SHP77 treated with DMSO at 0.1 percent for 48 hours (cell line): Measurements from ENCODE around the gene RHOB.
A peak's percentile ranks its signal among the peaks of the same experiment; 100 is the strongest.

ENCODE experiments used
- DNase-seq: peaks from one replicate; lab custom pipeline; 2025; lab: John Stamatoyannopoulos, UW

Gene RHOB

GRCh38 chr2:20438334-20439192 lies 8.3 kb upstream of the RHOB start:
- peak; percentile 58 for DNase-seq

GRCh38 chr2:20439193-20439475 lies 7.7 kb upstream of the RHOB start:
- no peak for DNase-seq

- no peak for DNase-seq
These were observed 7.4 kb upstream of the RHOB start for GRCh38 chr2:20439503-20439902.

GRCh38 chr2:20440001-20440560 lies 6.8 kb upstream of the RHOB start:
- no peak for DNase-seq

GRCh38 chr2:20443276-20443920 lies 3.5 kb upstream of the RHOB start:
- DNase-seq = peak; percentile 54

GRCh38 chr2:20444101-20444992 lies 2.5 kb upstream of the RHOB start:
- DNase-seq = no peak

GRCh38 chr2:20444993-20445910 lies 1.6 kb upstream of the RHOB start:
- no peak for DNase-seq

GRCh38 chr2:20446255-20446916 lies 488 bp upstream of the RHOB start:
- no peak for DNase-seq

GRCh38 chr2:20447437-20448245 lies 767 bp downstream of the RHOB start:
- no peak for DNase-seq

GRCh38 chr2:20448246-20448976 lies 1.5 kb downstream of the RHOB start:
- DNase-seq = no peak

GRCh38 chr2:20448977-20449306 lies 2.1 kb downstream of the RHOB start:
- no peak for DNase-seq

- DNase-seq = no peak
These were observed 2.8 kb downstream of the RHOB start for GRCh38 chr2:20449501-20450200.

GRCh38 chr2:20450201-20450999 lies 3.5 kb downstream of the RHOB start:
- no peak for DNase-seq

GRCh38 chr2:20451000-20451290 lies 4.1 kb downstream of the RHOB start:
- no peak for DNase-seq

GRCh38 chr2:20451341-20451740 lies 4.5 kb downstream of the RHOB start:
- no peak for DNase-seq

GRCh38 chr2:20451761-20452499 lies 5.1 kb downstream of the RHOB start:
- DNase-seq = no peak

GRCh38 chr2:20452551-20452950 lies 5.7 kb downstream of the RHOB start:
- no peak for DNase-seq
